ENCODE results near the gene RANBP3L.

DNA sequence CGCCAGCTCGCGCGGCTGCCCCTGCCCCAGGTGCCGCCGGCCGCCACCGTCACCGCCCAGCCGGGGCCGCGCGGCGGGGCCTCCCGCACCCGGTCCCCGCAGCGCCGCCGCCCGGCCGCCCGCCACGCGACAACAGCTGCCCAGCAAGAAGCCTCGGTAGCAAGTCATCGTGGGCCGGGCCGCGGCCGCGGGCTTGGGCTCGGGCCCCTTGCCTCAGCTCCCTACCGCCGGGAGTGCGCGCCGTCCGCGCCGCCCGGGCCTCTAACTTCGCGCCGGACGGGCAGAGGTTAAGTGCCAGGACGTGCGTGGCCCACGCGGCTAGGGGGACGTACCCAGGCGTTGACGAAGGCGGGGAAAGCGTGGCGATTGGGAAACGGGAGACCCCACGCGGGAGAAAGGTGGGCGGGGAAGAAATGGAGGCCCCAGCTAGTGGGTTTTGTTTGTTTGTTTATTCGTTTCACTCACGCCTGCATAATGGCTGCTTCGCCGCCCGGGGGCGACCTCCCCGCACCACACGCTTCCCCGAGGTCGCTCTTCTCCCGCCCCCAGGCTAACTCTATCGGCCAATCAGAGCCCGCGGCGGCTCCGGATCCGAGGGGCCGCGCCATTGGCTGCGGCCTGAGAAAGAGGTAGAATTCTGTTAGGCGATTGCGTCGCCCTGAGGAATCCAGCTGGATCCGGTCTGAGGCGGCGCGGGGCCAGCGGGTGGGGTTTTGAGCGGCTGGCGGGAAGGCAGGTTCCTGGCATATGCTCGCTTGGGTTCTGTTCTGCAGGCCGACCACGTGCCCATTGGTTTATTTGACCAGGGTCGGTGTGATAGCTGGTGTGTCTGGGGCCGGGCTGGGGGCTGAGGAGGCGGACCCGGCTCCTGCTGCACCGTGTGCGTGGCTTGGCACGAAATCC lies 59.8 kb downstream of the RANBP3L start, which contains the start of gene NADK2:
- TF ChIP-seq POLR2A (IDR thresholded peaks at IDR 0.05; ENCODE audit: low read depth, low read length) = peak; percentile 81
- TF ChIP-seq CEBPB (IDR thresholded peaks at IDR 0.05; ENCODE audit: low read depth, low read length) = peak; percentile 80

Measured in IMR-90 (cell line).